Fibroblast of pulmonary artery (primary cell): ENCODE results near the gene LETM1.

Source experiments
- DNase-seq: peaks from one replicate; pipeline ENCODE4 v3.0.0-alpha.2; 2010; ENCODE audit warnings: low read depth
- H3K4me3 ChIP-seq: replicated peaks from 2 replicates; pipeline ENCODE4 v1.5.1; 2011; ENCODE audit warnings: low read depth, mild to moderate bottlenecking, control low read depth, low read length, moderate library complexity
- CTCF ChIP-seq: IDR thresholded peaks from 2 replicates; pipeline ENCODE4 v1.5.1; 2011; ENCODE audit warnings: mild to moderate bottlenecking, control low read depth, low read length, inconsistent platforms; ENCODE audit errors: missing control alignments

Gene LETM1

GRCh38 chr4:1778642-1779392 lies 77.1 kb downstream of the LETM1 start:
- DNase-seq = no peak

GRCh38 chr4:1777822-1778641 lies 77.9 kb downstream of the LETM1 start:
- H3K4me3 ChIP-seq = no peak overlapping the region
- DNase-seq = peak; percentile 20
- peak; percentile 0 for TF ChIP-seq CTCF

More at GRCh38 chr4:1778642-1779392, 77.1 kb downstream of the LETM1 start:
- H3K4me3 ChIP-seq = no peak overlapping the region
- TF ChIP-seq CTCF = no peak

DNA sequence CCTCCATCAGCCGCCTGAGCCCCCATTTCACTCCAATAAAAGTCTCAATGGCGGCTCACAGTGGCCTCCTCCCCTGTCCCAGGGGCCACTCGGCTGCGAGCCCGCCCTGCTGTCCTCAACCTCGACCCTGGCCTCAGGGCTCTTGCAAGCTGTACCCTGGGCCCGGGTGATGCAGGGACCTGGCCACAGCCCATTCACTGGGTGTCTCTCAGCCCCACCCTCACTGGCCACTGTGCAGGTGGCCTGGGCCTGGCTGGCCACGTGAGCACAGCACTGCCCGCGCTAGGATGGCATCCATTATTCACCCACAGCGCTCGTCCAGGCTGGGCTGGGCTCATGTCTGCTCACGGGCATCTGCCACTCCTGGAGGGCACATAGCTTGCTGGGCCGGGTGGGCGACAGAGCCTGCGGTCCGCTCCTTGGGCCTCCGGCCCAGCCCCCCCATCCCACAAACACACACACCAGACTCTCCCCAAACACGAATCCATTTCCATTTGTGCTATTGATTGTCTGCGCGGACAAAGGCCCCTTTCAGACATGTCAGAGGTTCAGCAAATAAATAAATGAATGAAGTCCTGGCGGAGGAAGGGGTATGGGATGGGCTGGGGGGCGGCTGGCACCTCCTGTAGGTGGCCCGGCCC lies 79.3 kb downstream of the LETM1 start:
- no peak overlapping the region for H3K4me3 ChIP-seq
- DNase-seq = no peak
- TF ChIP-seq CTCF = no peak

DNA sequence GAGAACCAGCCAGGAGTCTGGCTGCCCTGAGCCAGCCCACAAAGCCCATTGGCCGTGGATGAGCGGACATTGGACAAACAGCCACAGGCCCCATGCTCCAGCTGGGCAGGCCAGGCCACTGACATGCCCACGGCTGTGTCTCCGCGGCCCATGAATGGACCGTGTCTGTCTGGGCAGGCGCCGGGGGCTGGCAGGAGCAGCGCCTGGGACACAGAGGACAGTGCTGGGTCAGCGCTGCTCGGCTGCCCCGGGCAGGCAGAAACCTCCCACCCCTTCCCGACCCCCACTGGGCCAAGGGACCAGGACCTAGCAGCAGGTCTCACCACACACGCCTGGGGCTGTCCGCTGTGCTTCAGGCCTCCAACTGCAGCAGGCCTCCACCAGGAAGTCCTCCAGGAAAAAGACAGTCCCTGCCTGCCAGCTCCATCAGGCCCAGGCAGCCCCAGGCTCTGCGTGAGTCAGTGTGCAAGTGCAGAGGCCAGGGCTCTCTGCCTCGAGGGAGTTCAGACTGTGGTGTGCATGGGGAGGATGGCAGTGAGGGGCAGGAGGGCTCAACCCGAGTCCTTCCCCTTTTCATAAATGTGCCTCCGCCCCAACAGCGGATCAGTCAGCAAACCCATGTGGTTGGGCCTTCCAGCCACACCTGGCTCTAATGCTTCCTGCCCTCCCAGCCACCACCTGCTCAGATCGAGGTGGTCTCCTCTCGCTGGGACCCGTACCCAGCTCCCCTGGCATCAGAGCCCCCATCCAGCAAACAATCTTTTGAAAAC lies 80.0 kb downstream of the LETM1 start:
- DNase-seq = no peak
- no peak for TF ChIP-seq CTCF
- no peak overlapping the region for H3K4me3 ChIP-seq

- no peak for DNase-seq
Measured at GRCh38 chr4:1773754-1774153, 82.2 kb downstream of the LETM1 start.

More at GRCh38 chr4:1773754-1774153, 82.2 kb downstream of the LETM1 start:
- no peak for TF ChIP-seq CTCF
- no peak overlapping the region for H3K4me3 ChIP-seq
